Smooth muscle cell (in vitro differentiated cells): ENCODE measurements around the gene RBFOX2. TPM values are rescaled to one million over a fixed set of nuclear protein-coding genes. Genes with fewer than 3 reads are reported as not detected.

Experiments
- DNase-seq: peaks from one replicate; lab custom pipeline; 2025; ENCODE audit not compliant: unreplicated experiment; lab: John Stamatoyannopoulos, UW
- H2AFZ ChIP-seq: fragments of 200-600 bp; sonication (generic); 2 replicates; pipeline ENCODE4 v1.6.0; 2016; ENCODE audit warnings: antibody characterized with exemption, low read depth, mild to moderate bottlenecking
- H3F3A ChIP-seq: fragments of 200-600 bp; sonication (generic); 2 replicates; pipeline ENCODE4 v1.6.0; 2017; ENCODE audit warnings: antibody characterized with exemption, low read depth
- H3K27ac ChIP-seq: fragments of 200-600 bp; sonication (generic); 2 replicates; pipeline ENCODE4 v1.5.1; 2016; ENCODE audit warnings: low read depth, mild to moderate bottlenecking
- H3K27me3 ChIP-seq: fragments of 200-600 bp; sonication (generic); 2 replicates; pipeline ENCODE4 v1.6.1; 2016; ENCODE audit warnings: low read depth, mild to moderate bottlenecking
- H3K36me3 ChIP-seq: fragments of 200-600 bp; sonication (generic); 2 replicates; pipeline ENCODE4 v1.5.1; 2016; ENCODE audit warnings: low read depth
- H3K4me1 ChIP-seq: fragments of 200-600 bp; sonication (generic); 2 replicates; pipeline ENCODE4 v1.5.1; 2016; ENCODE audit warnings: low read depth
- H3K4me2 ChIP-seq: fragments of 200-600 bp; sonication (generic); 2 replicates; pipeline ENCODE4 v1.6.0; 2016; ENCODE audit warnings: mild to moderate bottlenecking
- H3K4me3 ChIP-seq: fragments of 200-600 bp; sonication (generic); 2 replicates; pipeline ENCODE4 v1.5.1; 2016; ENCODE audit warnings: mild to moderate bottlenecking
- H3K79me2 ChIP-seq: fragments of 200-600 bp; sonication (generic); 2 replicates; pipeline ENCODE4 v1.6.0; 2016; ENCODE audit warnings: low read depth, mild to moderate bottlenecking
- H3K9ac ChIP-seq: fragments of 200-600 bp; sonication (generic); 2 replicates; pipeline ENCODE4 v1.6.0; 2016; ENCODE audit warnings: low read depth
- H3K9me3 ChIP-seq: fragments of 200-600 bp; sonication (generic); replicated peaks from 2 replicates; pipeline ENCODE4 v1.5.1; 2016; ENCODE audit warnings: low read depth
- H4K20me1 ChIP-seq: fragments of 200-600 bp; sonication (generic); 2 replicates; pipeline ENCODE4 v1.6.0; 2016; ENCODE audit warnings: low read depth
- WGBS: methylation state at CpG from one replicate; pipeline ENCODE4 v1.1.7; 2016; ENCODE audit warnings: low lambda C conversion rate; 5-methylcytosine and 5-hydroxymethylcytosine counted together
- polyA plus RNA-seq: library from polyadenylated mRNA; unstranded; fragments of >200 nt; fragmentation: Nextera tagmentation; extraction: Ambion mirVana; gene quantifications from 2 replicates; pipeline ENCODE4 v1.2.1, GENCODE V29; 2016
- total RNA-seq: library from RNA; depleted of rRNA; stranded (reverse); fragments of >200 nt; gene quantifications from 2 replicates; pipeline ENCODE4 v1.2.3, GENCODE V29; 2014
- TF ChIP-seq, protein P1 (sequence below): fragments of 200-600 bp; sonication (generic); IDR thresholded peaks from 2 replicates; pipeline ENCODE4 v1.5.1; 2017; ENCODE audit warnings: borderline replicate concordance, mild to moderate bottlenecking, antibody characterized with exemption; ENCODE audit not compliant: insufficient read depth, poor library complexity, severe bottlenecking

The RBFOX2 gene
- total and polyA plus RNA-seq, 2 experiments from 2014 or later: 128 to 144 TPM

- peaks cover 39% of the 10 kb centered on the region for H3K4me1 ChIP-seq
- peaks cover 94% of the 10 kb centered on the region for H3K79me2 ChIP-seq
- no peak overlapping the region for H2AFZ ChIP-seq
- H3K9me3 ChIP-seq: no peaks in the 10 kb centered on the region
- TF ChIP-seq, protein P1, sequence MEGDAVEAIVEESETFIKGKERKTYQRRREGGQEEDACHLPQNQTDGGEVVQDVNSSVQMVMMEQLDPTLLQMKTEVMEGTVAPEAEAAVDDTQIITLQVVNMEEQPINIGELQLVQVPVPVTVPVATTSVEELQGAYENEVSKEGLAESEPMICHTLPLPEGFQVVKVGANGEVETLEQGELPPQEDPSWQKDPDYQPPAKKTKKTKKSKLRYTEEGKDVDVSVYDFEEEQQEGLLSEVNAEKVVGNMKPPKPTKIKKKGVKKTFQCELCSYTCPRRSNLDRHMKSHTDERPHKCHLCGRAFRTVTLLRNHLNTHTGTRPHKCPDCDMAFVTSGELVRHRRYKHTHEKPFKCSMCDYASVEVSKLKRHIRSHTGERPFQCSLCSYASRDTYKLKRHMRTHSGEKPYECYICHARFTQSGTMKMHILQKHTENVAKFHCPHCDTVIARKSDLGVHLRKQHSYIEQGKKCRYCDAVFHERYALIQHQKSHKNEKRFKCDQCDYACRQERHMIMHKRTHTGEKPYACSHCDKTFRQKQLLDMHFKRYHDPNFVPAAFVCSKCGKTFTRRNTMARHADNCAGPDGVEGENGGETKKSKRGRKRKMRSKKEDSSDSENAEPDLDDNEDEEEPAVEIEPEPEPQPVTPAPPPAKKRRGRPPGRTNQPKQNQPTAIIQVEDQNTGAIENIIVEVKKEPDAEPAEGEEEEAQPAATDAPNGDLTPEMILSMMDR: no peak
- peaks cover 11% of the 10 kb centered on the region for H3F3A ChIP-seq
- H4K20me1 ChIP-seq: peaks cover 98% of the 10 kb centered on the region
- no peak overlapping the region for H3K4me2 ChIP-seq
- no peak for DNase-seq
- H3K27me3 ChIP-seq: no peaks in the 10 kb centered on the region
- no peak overlapping the region for H3K27ac ChIP-seq
- H3K36me3 ChIP-seq: no peaks in the 10 kb centered on the region
- H3K4me3 ChIP-seq: no peak overlapping the region
- 93% methylated on average over 4 of the region's 4 CpGs for WGBS
- no peak overlapping the region for H3K9ac ChIP-seq
These were observed 14.0 kb downstream of the RBFOX2 start for GRCh38 chr22:36014546-36015074.

GRCh38 chr22:36012332-36012731 lies 16.3 kb downstream of the RBFOX2 start:
- H4K20me1 ChIP-seq: peaks cover 98% of the 10 kb centered on the region
- H3K4me3 ChIP-seq: no peak overlapping the region

DNA sequence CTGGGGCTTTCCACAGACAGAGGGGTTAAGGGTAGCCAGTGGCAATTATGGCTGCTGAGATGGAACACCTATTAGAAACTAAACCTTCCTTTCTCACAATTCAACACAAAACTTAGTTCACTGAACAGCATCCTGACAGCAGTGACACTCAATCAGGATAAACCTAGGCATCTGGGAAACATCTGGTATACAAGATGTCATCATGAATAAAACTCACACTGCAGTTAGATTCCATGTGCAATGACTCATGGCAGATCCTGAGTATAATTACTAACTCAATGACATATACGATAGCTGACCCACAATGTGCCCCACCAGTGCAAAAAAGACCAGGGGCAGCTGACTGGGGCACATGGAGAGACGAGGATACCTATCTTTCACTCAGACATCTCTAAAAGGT lies 17.7 kb downstream of the RBFOX2 start:
- Histone ChIP-seq H3K36me3 (no peaks in the 10 kb centered on the region), H2AFZ (no peak overlapping the region), H3K4me1 (peaks cover 36% of the 10 kb centered on the region), H3K9ac (no peak overlapping the region), H3K79me2 (peaks cover 94% of the 10 kb centered on the region), H3K4me2 (peak overlapping the region; percentile 43), H3K27me3 (no peaks in the 10 kb centered on the region), H3K27ac (peak overlapping the region; percentile 78), H3K4me3 (no peak overlapping the region), H4K20me1 (peaks cover 98% of the 10 kb centered on the region), H3K9me3 (no peaks in the 10 kb centered on the region), H3F3A (peaks cover 5% of the 10 kb centered on the region)
- no peak for DNase-seq
- WGBS: 14% methylated on average over 2 of the region's 2 CpGs
- TF ChIP-seq, protein P1: no peak

More at GRCh38 chr22:36012332-36012731, 16.3 kb downstream of the RBFOX2 start:
- H2AFZ ChIP-seq: no peak overlapping the region
- H3K9ac ChIP-seq: no peak overlapping the region
- peak overlapping the region; percentile 78 for H3K27ac ChIP-seq
- peaks cover 44% of the 10 kb centered on the region for H3K4me1 ChIP-seq
- peaks cover 94% of the 10 kb centered on the region for H3K79me2 ChIP-seq
- no peaks in the 10 kb centered on the region for H3K9me3 ChIP-seq
- no peaks in the 10 kb centered on the region for H3K27me3 ChIP-seq
- TF ChIP-seq, protein P1: no peak
- DNase-seq: no peak
- no peaks in the 10 kb centered on the region for H3K36me3 ChIP-seq
- peaks cover 11% of the 10 kb centered on the region for H3F3A ChIP-seq
- no peak overlapping the region for H3K4me2 ChIP-seq
- 84% methylated on average over 4 of the region's 4 CpGs for WGBS

DNA sequence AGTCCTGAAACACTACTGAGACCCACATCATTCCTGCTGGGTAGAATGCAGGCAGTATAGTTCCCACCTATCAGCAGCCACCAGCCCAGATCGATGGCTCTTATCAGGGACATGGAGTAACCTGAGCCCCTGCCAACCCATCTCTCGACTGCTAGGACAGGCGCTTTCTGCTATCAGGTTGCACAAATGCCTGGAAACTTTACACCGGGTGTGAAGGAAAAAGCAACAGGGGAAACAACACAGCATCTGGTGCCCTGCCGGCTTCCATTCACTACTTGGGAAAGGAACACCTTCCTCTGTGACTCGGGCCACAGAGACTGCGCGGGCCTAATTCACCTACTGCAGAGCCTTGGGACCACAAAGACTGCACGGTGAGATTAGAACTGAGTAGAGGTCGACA lies 18.5 kb downstream of the RBFOX2 start:
- H3K79me2 ChIP-seq: peaks cover 94% of the 10 kb centered on the region
- H3K9ac ChIP-seq: no peak overlapping the region
- H3K27me3 ChIP-seq: no peaks in the 10 kb centered on the region
- H3K4me1 ChIP-seq: peaks cover 32% of the 10 kb centered on the region
- no peak overlapping the region for H2AFZ ChIP-seq
- 64% methylated on average over 10 of the region's 10 CpGs for WGBS
- no peak overlapping the region for H3K4me2 ChIP-seq
- H3K9me3 ChIP-seq: no peaks in the 10 kb centered on the region
- H3F3A ChIP-seq: no peaks in the 10 kb centered on the region
- H4K20me1 ChIP-seq: peaks cover 98% of the 10 kb centered on the region
- DNase-seq: no peak
- TF ChIP-seq, protein P1: no peak
- peak overlapping the region; percentile 78 for H3K27ac ChIP-seq
- no peak overlapping the region for H3K4me3 ChIP-seq
- H3K36me3 ChIP-seq: no peaks in the 10 kb centered on the region
